NCI-H2107 (cell line): ENCODE data around the gene NPC1.
"Not testable (repeated sequence)": the region's sequence is repeated elsewhere in the genome, so short reads cannot be mapped to it uniquely, and the experiment has no call there.

Experiments
- DNase-seq: peaks from one replicate; lab custom pipeline; 2025; lab: John Stamatoyannopoulos, UW

Gene NPC1

GRCh38 chr18:23609390-23610023 lies 23.2 kb upstream of the NPC1 start:
- no peak for DNase-seq

GRCh38 chr18:23608211-23608610 lies 21.9 kb upstream of the NPC1 start:
- no peak for DNase-seq

DNA sequence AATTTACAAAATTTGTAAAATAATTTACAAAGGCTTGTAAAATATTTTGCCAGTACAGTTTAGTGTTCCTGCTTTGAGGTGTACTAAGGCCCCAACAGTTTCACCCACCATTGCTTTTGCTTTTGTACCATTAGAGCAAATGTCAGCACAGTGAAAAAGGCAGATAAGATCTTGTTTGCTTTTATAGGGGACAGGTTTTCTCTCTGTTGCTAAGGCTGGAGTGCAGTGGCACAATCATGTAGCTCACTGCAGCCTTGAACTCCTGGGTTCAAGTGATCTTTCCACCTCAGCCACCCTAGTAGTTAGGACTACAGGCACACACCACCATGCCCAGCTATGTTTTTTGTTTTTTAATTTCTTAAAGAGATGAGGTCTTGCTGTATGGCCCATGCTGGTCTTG lies 19.6 kb upstream of the NPC1 start:
- DNase-seq: no peak

DNA sequence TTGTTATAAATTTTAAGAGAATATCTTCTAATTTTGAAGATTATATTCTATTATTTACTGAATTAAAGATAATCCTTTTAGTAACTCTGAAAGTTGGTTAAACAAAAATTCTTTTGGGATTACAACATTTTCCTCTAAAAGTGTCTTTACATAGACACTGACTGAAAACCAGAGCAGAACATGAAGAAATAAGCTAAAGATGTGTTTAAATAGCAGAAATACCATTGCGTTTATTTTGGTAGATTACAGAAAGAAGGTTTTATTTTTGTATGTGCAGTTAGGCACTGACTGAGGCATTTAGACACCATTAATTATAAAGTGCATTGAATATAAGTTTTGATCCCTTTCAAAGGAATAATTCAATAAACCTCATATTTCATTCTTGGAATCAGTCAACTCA lies 13.5 kb upstream of the NPC1 start:
- DNase-seq: no peak

GRCh38 chr18:23596183-23596582 lies 9.9 kb upstream of the NPC1 start:
- no peak for DNase-seq

DNA sequence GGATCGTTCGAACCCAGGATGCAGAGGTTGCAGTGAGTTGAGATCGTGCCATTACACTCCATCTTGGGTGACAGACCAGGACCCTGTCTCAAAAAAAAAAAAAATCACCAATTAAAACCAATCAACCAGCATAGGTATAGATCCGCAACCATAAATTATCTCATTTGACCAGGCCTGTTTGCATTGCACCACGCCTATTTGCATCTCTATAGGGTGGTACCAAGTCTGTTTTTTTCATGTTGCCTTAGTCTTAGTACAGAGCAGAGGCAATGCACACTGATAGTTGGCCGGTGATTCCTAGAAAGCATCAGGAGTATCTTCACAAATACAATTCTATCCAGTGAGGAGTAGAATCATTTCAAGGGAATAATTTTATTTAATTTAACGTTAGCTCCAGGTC lies 9.3 kb upstream of the NPC1 start:
- no peak for DNase-seq

- no peak for DNase-seq
These were observed 7.4 kb upstream of the NPC1 start for GRCh38 chr18:23593720-23594119.

GRCh38 chr18:23592911-23593310 lies 6.6 kb upstream of the NPC1 start:
- DNase-seq: no peak

- DNase-seq: no peak
These were observed 4.7 kb upstream of the NPC1 start for GRCh38 chr18:23591011-23591410.

- no peak for DNase-seq
These were observed 2.7 kb upstream of the NPC1 start for GRCh38 chr18:23588836-23589560.

GRCh38 chr18:23587220-23587642 lies 925 bp upstream of the NPC1 start:
- DNase-seq: no peak

GRCh38 chr18:23585897-23586248 lies 433 bp downstream of the NPC1 start:
- DNase-seq: no peak

- no peak for DNase-seq
These were observed 1.1 kb downstream of the NPC1 start for GRCh38 chr18:23585007-23585871.

DNA sequence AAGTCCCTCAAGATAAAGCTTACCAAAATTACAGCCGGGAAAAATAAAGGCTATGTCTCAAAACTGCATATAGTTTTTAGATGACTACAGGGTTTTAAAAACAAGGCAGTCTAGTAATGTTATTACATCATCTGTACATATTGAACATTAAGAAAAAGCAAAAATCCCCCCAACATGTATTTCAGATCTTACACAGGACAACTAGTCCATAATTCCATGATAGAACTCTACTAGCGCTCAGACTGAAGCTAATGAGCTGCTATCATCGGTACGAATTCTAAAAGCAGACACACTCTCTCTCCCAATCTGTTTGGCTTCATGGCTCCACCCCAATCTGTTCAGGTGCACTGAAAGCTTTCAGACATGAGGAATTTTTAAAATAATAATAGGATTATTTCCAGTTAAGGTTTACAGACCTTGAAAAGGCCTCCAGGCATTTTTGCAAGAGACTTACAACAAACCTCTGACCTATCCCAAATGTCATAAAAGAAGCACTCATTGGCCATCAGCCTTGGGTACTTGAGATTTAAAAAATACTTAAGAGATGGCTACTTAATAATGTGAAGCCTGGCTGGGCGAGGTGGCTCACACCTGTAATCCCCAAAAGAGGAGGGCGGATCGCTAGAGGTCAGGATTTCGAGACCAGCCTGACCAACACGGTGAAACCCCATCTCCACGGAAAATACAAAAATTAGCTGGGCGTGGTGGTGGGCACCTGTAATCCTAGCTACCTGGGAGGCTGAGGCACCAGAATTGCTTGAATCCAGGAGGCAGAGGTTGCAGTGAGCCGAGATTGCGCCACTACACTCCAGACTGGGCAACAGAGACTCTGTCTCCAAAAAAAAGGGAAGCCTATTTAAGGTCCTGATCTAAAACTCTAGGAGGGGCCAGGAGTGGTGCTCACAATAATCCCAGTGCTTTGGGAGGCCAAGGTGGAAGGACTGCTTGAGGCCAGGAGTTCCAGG lies 2.0 kb downstream of the NPC1 start:
- DNase-seq: no peak

- no peak for DNase-seq
These were observed 3.0 kb downstream of the NPC1 start for GRCh38 chr18:23583071-23583865.

GRCh38 chr18:23580677-23581367 lies 5.5 kb downstream of the NPC1 start:
- DNase-seq: no peak

- DNase-seq: no peak
These were observed 7.2 kb downstream of the NPC1 start for GRCh38 chr18:23578891-23579653.

GRCh38 chr18:23578067-23578701 lies 8.1 kb downstream of the NPC1 start:
- no peak for DNase-seq

DNA sequence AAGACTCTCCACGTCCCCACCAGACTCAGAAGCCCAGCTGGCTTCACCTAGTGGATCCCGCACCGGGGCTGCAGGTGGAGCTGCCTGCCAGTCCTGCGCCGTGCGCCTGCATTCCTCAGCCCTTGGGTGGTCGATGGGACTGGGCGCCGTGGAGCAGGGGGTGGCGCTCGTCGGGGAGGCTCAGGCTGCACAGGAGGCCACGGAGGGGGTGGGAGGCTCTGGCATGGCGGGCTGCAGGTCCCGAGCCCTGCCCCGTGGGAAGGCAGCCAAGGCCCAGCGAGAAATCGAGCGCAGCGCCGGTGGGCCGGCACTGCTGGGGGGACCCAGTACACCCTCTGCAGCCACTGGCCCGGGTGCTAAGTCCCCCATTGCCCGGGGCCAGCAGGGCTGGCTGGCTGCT lies 8.8 kb downstream of the NPC1 start:
- not testable (repeated sequence) for DNase-seq
